KMS-11 (cell line): ENCODE measurements around the gene CCDC154.

ENCODE experiments used
- H2AFZ ChIP-seq: fragments of 200-600 bp; sonication (generic); 2 replicates; pipeline ENCODE4 v1.6.1; 2016; ENCODE audit warnings: antibody characterized with exemption, mixed run types, low read depth
- H3K27ac ChIP-seq: fragments of 200-600 bp; sonication (generic); 2 replicates; pipeline ENCODE4 v1.6.1; 2016; ENCODE audit warnings: mild to moderate bottlenecking, mixed run types
- H3K27me3 ChIP-seq: fragments of 200-600 bp; sonication (generic); 2 replicates; pipeline ENCODE4 v1.6.1; 2017; ENCODE audit warnings: mild to moderate bottlenecking, low read depth, mixed run types, moderate library complexity; ENCODE audit not compliant: insufficient read depth
- H3K36me3 ChIP-seq: fragments of 200-600 bp; sonication (generic); 2 replicates; pipeline ENCODE4 v1.6.1; 2017; ENCODE audit warnings: mild to moderate bottlenecking, mixed run types; ENCODE audit not compliant: insufficient read depth
- H3K4me1 ChIP-seq: fragments of 200-600 bp; sonication (generic); 2 replicates; pipeline ENCODE4 v1.6.1; 2016; ENCODE audit warnings: mild to moderate bottlenecking, low read depth, mixed run types; ENCODE audit not compliant: poor library complexity, severe bottlenecking
- H3K4me2 ChIP-seq: fragments of 200-600 bp; sonication (generic); 2 replicates; pipeline ENCODE4 v1.7.0; 2016; ENCODE audit warnings: mild to moderate bottlenecking, mixed run types
- H3K4me3 ChIP-seq: fragments of 200-600 bp; sonication (generic); IDR thresholded peaks from 2 replicates; pipeline ENCODE4 v1.6.1; 2017; ENCODE audit warnings: low read depth, low read length, mixed read lengths; ENCODE audit not compliant: insufficient read depth
- H3K79me2 ChIP-seq: fragments of 200-600 bp; sonication (generic); 2 replicates; pipeline ENCODE4 v1.6.1; 2016; ENCODE audit warnings: low read depth, mixed run types; ENCODE audit not compliant: insufficient read depth
- H3K9ac ChIP-seq: fragments of 200-600 bp; sonication (generic); 2 replicates; pipeline ENCODE4 v1.6.1; 2016; ENCODE audit warnings: mild to moderate bottlenecking, mixed run types
- H4K20me1 ChIP-seq: fragments of 200-600 bp; sonication (generic); 2 replicates; pipeline ENCODE4 v1.6.1; 2016; ENCODE audit warnings: mild to moderate bottlenecking, mixed run types; ENCODE audit not compliant: insufficient read depth
- CTCF ChIP-seq: fragments of 200-600 bp; sonication (generic); conservative IDR thresholded peaks from 2 replicates; pipeline ENCODE4 v1.6.1; 2017; ENCODE audit warnings: low read depth, mild to moderate bottlenecking, antibody characterized with exemption, low read length, moderate library complexity, mixed read lengths

The CCDC154 gene

GRCh38 chr16:1468426-1468810 lies 24.1 kb upstream of the CCDC154 start:
- Histone ChIP-seq H3K4me2 (no peak overlapping the region), H3K79me2 (peaks cover 2% of the 10 kb centered on the region; the same call in 1 of the 2 replicates), H3K36me3 (no peaks in the 10 kb centered on the region), H3K9ac (no peak overlapping the region), H3K4me3 (no peak overlapping the region), H3K27ac (no peak overlapping the region), H4K20me1 (no peaks in the 10 kb centered on the region), H3K4me1 (peaks cover 5% of the 10 kb centered on the region), H2AFZ (no peak overlapping the region), H3K27me3 (no peaks in the 10 kb centered on the region)
- TF ChIP-seq CTCF: no peak

- Histone ChIP-seq H3K79me2 (no peaks in the 10 kb centered on the region; the same call in 1 of the 2 replicates), H3K4me1 (no peaks in the 10 kb centered on the region), H3K36me3 (no peaks in the 10 kb centered on the region), H4K20me1 (no peaks in the 10 kb centered on the region), H3K4me3 (no peak overlapping the region), H3K27me3 (no peaks in the 10 kb centered on the region), H2AFZ (no peak overlapping the region), H3K27ac (no peak overlapping the region), H3K4me2 (no peak overlapping the region), H3K9ac (no peak overlapping the region)
- no peak for TF ChIP-seq CTCF
Observed at GRCh38 chr16:1466968-1467521, 22.7 kb upstream of the CCDC154 start.

- Histone ChIP-seq H3K79me2 (no peaks in the 10 kb centered on the region; the same call in 1 of the 2 replicates), H3K4me3 (no peak overlapping the region), H3K27ac (no peak overlapping the region), H3K4me1 (no peaks in the 10 kb centered on the region), H3K27me3 (no peaks in the 10 kb centered on the region), H4K20me1 (no peaks in the 10 kb centered on the region), H3K36me3 (no peaks in the 10 kb centered on the region), H3K9ac (no peak overlapping the region), H3K4me2 (no peak overlapping the region), H2AFZ (no peak overlapping the region)
- TF ChIP-seq CTCF: no peak
Observed at GRCh38 chr16:1466054-1466453, 21.7 kb upstream of the CCDC154 start.

GRCh38 chr16:1465567-1465915 lies 21.2 kb upstream of the CCDC154 start:
- H3K4me2 ChIP-seq: no peak overlapping the region
- H3K4me1 ChIP-seq: no peaks in the 10 kb centered on the region
- H3K79me2 ChIP-seq: no peaks in the 10 kb centered on the region; the same call in 1 of the 2 replicates
- H3K27me3 ChIP-seq: no peaks in the 10 kb centered on the region
- no peaks in the 10 kb centered on the region for H4K20me1 ChIP-seq
- no peaks in the 10 kb centered on the region for H3K36me3 ChIP-seq
- H3K9ac ChIP-seq: no peak overlapping the region
- TF ChIP-seq CTCF: no peak
- no peak overlapping the region for H3K4me3 ChIP-seq
- no peak overlapping the region for H3K27ac ChIP-seq
- H2AFZ ChIP-seq: no peak overlapping the region
